ENCODE data around the gene TMC7. TPM values are rescaled to one million over a fixed set of nuclear protein-coding genes. Genes with fewer than 3 reads are reported as not detected.

The TMC7 gene
- total RNA-seq = under 1 TPM in 3 of 4 donors, not detected in 1; 0.11 to 0.94 (median 0.50) TPM

DNA sequence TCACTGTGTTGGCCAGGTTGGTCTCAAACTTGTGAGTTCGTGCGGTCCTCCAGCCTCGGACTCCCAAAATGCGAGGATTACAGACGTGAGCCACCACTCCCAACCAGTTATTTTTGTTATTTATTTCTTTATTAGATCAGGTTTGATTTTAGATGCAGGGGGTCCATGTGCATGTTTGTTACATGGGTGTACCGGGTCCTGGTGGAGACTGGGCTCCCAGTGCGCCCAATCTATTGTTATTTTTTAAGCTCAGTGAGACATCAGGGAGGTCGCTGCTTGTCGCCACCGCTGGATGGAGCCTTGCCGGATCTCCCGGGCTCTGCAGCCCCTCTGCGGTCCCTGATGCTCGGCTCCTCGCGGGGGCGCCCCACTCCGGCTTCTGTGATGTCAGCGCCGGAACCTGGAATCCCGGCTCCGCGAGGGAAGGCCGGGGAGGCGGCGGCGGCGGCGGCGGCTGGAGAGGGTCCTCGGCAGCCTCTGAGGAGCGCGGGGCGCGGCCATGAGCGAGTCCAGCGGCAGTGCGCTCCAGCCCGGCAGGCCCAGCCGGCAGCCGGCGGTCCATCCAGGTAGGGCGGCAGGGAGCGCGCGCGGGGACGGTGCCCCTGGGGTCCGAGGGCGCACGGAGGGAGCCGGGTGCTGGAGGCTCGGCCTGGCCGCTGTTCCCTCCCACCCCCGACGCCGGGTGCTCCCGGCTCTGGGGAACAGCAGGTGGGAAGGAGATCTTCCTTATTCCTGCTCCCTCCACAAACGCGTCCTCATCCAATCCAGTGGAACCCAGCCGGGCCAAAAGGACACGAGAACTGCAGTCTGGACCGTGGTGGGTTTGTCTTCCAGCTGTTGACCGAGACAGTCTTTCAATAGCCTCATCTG, at the start of gene TMC7:
TMC7 (plus strand) TSS at position 370 of the 870 bp plus-strand sequence; CDS start at position 500, 130 bp downstream.
- TF ChIP-seq CTCF (IDR thresholded peaks at IDR 0.05) = peak in 3 of 6 experiments; percentile 31 to 54 (median 33)
- no peak for TF ChIP-seq POLR2A (IDR thresholded peaks at IDR 0.05)
- peak; percentile 52 to 61 for DNase-seq
- Histone ChIP-seq H3K4me1 (peaks cover 3 to 4% of the 10 kb centered on the region in 2 donors), H3K9me3 (no peaks in the 10 kb centered on the region), H3K27ac (peak within 1 kb of the TSS in 2 of 3 donors; percentile 2 to 50), H3K27me3 (no peaks in the 10 kb centered on the region), H3K36me3 (no peaks in the 10 kb centered on the region), H3K4me3 (replicated peaks in 1 of 3) (peak within 1 kb of the TSS in 1 of 3 donors; percentile 42)
- intact Hi-C loops (cut with DNase I) = no loop called here
- 12 to 18% methylated on average over 22 to 36 of the region's 64 CpGs for WGBS, 2 donors

DNA sequence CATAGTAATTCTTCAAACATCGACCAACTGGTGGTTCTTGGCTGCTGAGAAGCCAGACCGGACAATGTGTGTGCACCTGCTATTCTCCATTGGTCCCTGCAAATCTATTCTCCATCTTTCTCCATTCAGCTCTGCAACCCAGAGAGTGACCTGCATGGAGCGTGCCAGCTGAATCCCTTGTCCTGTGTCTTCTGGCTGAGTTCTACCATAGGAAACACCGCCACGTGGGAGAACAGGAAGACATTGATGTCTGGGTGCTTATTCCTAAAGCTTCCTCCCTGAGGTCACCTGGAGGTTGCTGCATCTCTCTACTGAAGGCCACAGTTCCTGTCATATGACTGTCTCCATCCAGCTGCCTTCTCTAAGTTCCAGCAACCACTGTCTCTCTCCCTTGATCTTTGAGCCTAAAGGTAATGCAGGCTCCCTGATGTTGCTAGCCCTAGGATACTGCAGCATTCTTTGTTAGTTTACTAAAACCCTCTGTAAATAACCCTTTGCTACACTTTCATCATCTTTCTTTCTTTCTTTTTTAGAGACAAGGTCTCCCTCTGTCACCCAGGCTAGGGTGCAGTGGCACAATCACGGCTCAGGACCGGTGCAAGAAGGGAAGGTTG, 46.9 kb upstream of the TMC7 start:
- WGBS, 2 donors = 86 to 90% methylated on average over 7 of the region's 7 CpGs
- no peak overlapping the region for H3K27ac ChIP-seq

GRCh38 chr16:18937390-18937789, 46.3 kb upstream of the TMC7 start:
- Histone ChIP-seq H3K4me3 (replicated peaks in 1 of 3) (no peak overlapping the region), H3K36me3 (no peaks in the 10 kb centered on the region), H3K27ac (no peak overlapping the region), H3K27me3 (no peaks in the 10 kb centered on the region), H3K9me3 (no peaks in the 10 kb centered on the region), H3K4me1 (peaks cover 8 to 9% of the 10 kb centered on the region in 2 donors)
- TF ChIP-seq CTCF (IDR thresholded peaks at IDR 0.05) (no peak), POLR2A (IDR thresholded peaks at IDR 0.05) (no peak)
- no peak for DNase-seq
- intact Hi-C loops (cut with DNase I) = no loop called here

More for the DNA sequence above, 46.9 kb upstream of the TMC7 start:
- no peak overlapping the region for H3K4me3 ChIP-seq (replicated peaks in 1 of 3)
- no peaks in the 10 kb centered on the region for H3K36me3 ChIP-seq
- DNase-seq = no peak
- H3K9me3 ChIP-seq = no peaks in the 10 kb centered on the region
- H3K27me3 ChIP-seq = no peaks in the 10 kb centered on the region
- intact Hi-C loops (cut with DNase I) = no loop called here
- H3K4me1 ChIP-seq = peaks cover 12 to 15% of the 10 kb centered on the region in 2 donors
- TF ChIP-seq CTCF (IDR thresholded peaks at IDR 0.05) (no peak), POLR2A (IDR thresholded peaks at IDR 0.05) (no peak)

- intact Hi-C loops (cut with DNase I) = no loop called here
- WGBS, 2 donors = 97 to 98% methylated on average over 9 of the region's 9 CpGs
- no peak for DNase-seq
These were observed 44.7 kb upstream of the TMC7 start for GRCh38 chr16:18938986-18939385.

More at GRCh38 chr16:18938986-18939385, 44.7 kb upstream of the TMC7 start:
- Histone ChIP-seq H3K4me3 (replicated peaks in 1 of 3) (no peak overlapping the region), H3K27ac (no peak overlapping the region), H3K27me3 (no peaks in the 10 kb centered on the region), H3K9me3 (no peaks in the 10 kb centered on the region), H3K36me3 (no peaks in the 10 kb centered on the region), H3K4me1 (no peaks in the 10 kb centered on the region)
- TF ChIP-seq POLR2A (IDR thresholded peaks at IDR 0.05) = no peak
- no peak for TF ChIP-seq CTCF (IDR thresholded peaks at IDR 0.05)
